ENCODE data around the gene ASMTL.
"Not testable (repeated sequence)": the region's sequence is repeated elsewhere in the genome, so short reads cannot be mapped to it uniquely, and the experiment has no call there.

ASMTL gene

GRCh38 chrX:1486177-1486576, 33.5 kb upstream of the ASMTL start:
- Histone ChIP-seq H3K4me3 (peak overlapping the region in 1 of 10 experiments; percentile 23; a peak in 1 of 20 replicates), H3K9me3 (replicated peaks in 1 of 11) (peaks cover 0 to 27% (median 17%) of the 10 kb centered on the region in 11 experiments; a peak in 18 of 22 replicates), H4K20me1 (peaks cover 0 to 61% (median 38%) of the 10 kb centered on the region in 11 experiments; a peak in 16 of 22 replicates), H3K27me3 (no peaks in the 10 kb centered on the region), H3K36me3 (peaks cover 32 to 78% (median 68%) of the 10 kb centered on the region in 11 experiments), H3K4me1 (peaks cover 33 to 57% (median 51%) of the 10 kb centered on the region in 10 experiments), H3K27ac (no peak overlapping the region), H3K4me2 (no peak overlapping the region), H3K9ac (no peak overlapping the region)
- no peak for TF ChIP-seq Cebpa-rat (IDR thresholded peaks at IDR 0.05)

- no peak for TF ChIP-seq Cebpa-rat (IDR thresholded peaks at IDR 0.05)
- Histone ChIP-seq H3K4me1 (peaks cover 45 to 68% (median 62%) of the 10 kb centered on the region in 10 experiments), H3K36me3 (peaks cover 32 to 80% (median 73%) of the 10 kb centered on the region in 11 experiments), H3K9me3 (replicated peaks in 1 of 11) (peaks cover under 1 to 28% (median 19%) of the 10 kb centered on the region in 11 experiments; a peak in 19 of 22 replicates), H3K4me2 (peak overlapping the region in 9 of 11 experiments; percentile 5 to 74 (median 51); a peak in 9 of 22 replicates), H3K27ac (peak overlapping the region in 3 of 11 experiments; percentile 19 to 64 (median 59); a peak in 3 of 22 replicates), H3K9ac (0 out of 22 replicates have a peak overlapping the region, but pooled peaks of 1 of the 11 experiments have one; percentile 67), H3K27me3 (no peaks in the 10 kb centered on the region), H3K4me3 (no peak overlapping the region), H4K20me1 (peaks cover 0 to 58% (median 36%) of the 10 kb centered on the region in 11 experiments; a peak in 16 of 22 replicates)
Observed at GRCh38 chrX:1485033-1485432, 32.3 kb upstream of the ASMTL start.

GRCh38 chrX:1484638-1485019, 31.9 kb upstream of the ASMTL start:
- Histone ChIP-seq H3K36me3 (peaks cover 32 to 84% (median 77%) of the 10 kb centered on the region in 11 experiments), H3K27me3 (no peaks in the 10 kb centered on the region), H4K20me1 (peaks cover 0 to 58% (median 36%) of the 10 kb centered on the region in 11 experiments; a peak in 16 of 22 replicates), H3K4me2 (peak overlapping the region; percentile 19 to 74 (median 53); a peak in 16 of 22 replicates), H3K4me1 (peaks cover 49 to 72% (median 66%) of the 10 kb centered on the region in 10 experiments), H3K9me3 (replicated peaks in 1 of 11) (peaks cover 4 to 32% (median 22%) of the 10 kb centered on the region in 11 experiments; a peak in 19 of 22 replicates), H3K27ac (peak overlapping the region in 9 of 11 experiments; percentile 59 to 78 (median 68); a peak in 14 of 22 replicates), H3K9ac (peak overlapping the region in 3 of 11 experiments; percentile 20 to 67 (median 60); a peak in 4 of 22 replicates), H3K4me3 (no peak overlapping the region)
- TF ChIP-seq Cebpa-rat (IDR thresholded peaks at IDR 0.05), result no peak

GRCh38 chrX:1483843-1484637, 31.3 kb upstream of the ASMTL start:
- TF ChIP-seq Cebpa-rat (IDR thresholded peaks at IDR 0.05), result no peak
- Histone ChIP-seq H3K4me3 (no peak overlapping the region), H3K4me1 (peaks cover 53 to 77% (median 71%) of the 10 kb centered on the region in 10 experiments), H3K4me2 (peak overlapping the region; percentile 15 to 74 (median 53)), H4K20me1 (peaks cover 0 to 58% (median 33%) of the 10 kb centered on the region in 11 experiments; a peak in 16 of 22 replicates), H3K9ac (peak overlapping the region; percentile 5 to 71 (median 39); a peak in 17 of 22 replicates), H3K9me3 (replicated peaks in 1 of 11) (peaks cover 7 to 31% (median 23%) of the 10 kb centered on the region in 11 experiments; a peak in 19 of 22 replicates), H3K27me3 (no peaks in the 10 kb centered on the region), H3K27ac (peak overlapping the region; percentile 59 to 78 (median 68); a peak in 21 of 22 replicates), H3K36me3 (peaks cover 31 to 84% (median 77%) of the 10 kb centered on the region in 11 experiments)

GRCh38 chrX:1482530-1482928, 29.8 kb upstream of the ASMTL start:
- Histone ChIP-seq H3K9me3 (replicated peaks in 1 of 11) (peaks cover 7 to 30% (median 22%) of the 10 kb centered on the region in 11 experiments; a peak in 19 of 22 replicates), H3K4me3 (peak overlapping the region; percentile 18 to 60 (median 48); a peak in 16 of 20 replicates), H3K9ac (peak overlapping the region; percentile 63 to 84 (median 76)), H4K20me1 (peaks cover 0 to 58% (median 32%) of the 10 kb centered on the region in 11 experiments; a peak in 14 of 22 replicates), H3K27ac (peak overlapping the region; percentile 77 to 95 (median 88)), H3K36me3 (peaks cover 18 to 84% (median 77%) of the 10 kb centered on the region in 11 experiments), H3K4me2 (peak overlapping the region; percentile 76 to 93 (median 86)), H3K4me1 (peaks cover 64 to 79% (median 74%) of the 10 kb centered on the region in 10 experiments)
- H3K27me3 ChIP-seq, result not testable (repeated sequence)

- Histone ChIP-seq H3K9ac (peak overlapping the region; percentile 63 to 84 (median 76)), H3K4me3 (peak overlapping the region; percentile 18 to 60 (median 48); a peak in 18 of 20 replicates), H3K4me1 (peaks cover 64 to 74% (median 69%) of the 10 kb centered on the region in 10 experiments), H3K27me3 (no peaks in the 10 kb centered on the region), H3K9me3 (replicated peaks in 1 of 11) (peaks cover 7 to 25% (median 17%) of the 10 kb centered on the region in 11 experiments; a peak in 19 of 22 replicates), H3K27ac (peak overlapping the region; percentile 77 to 95 (median 88)), H4K20me1 (peaks cover 0 to 58% (median 31%) of the 10 kb centered on the region in 11 experiments; a peak in 14 of 22 replicates), H3K36me3 (peaks cover 11 to 84% (median 75%) of the 10 kb centered on the region in 11 experiments), H3K4me2 (peak overlapping the region; percentile 76 to 93 (median 86))
- TF ChIP-seq Cebpa-rat (IDR thresholded peaks at IDR 0.05), result peak; percentile 81 to 98 (median 91); a peak in 21 of 22 replicates
Observed at GRCh38 chrX:1481636-1482529, 29.2 kb upstream of the ASMTL start.

- Histone ChIP-seq H3K27me3 (no peaks in the 10 kb centered on the region), H4K20me1 (peaks cover 0 to 61% (median 34%) of the 10 kb centered on the region in 11 experiments; a peak in 15 of 22 replicates), H3K9ac (peak overlapping the region in 1 of 11 experiments; percentile 15; a peak in 1 of 22 replicates), H3K4me3 (no peak overlapping the region), H3K4me2 (peak overlapping the region in 10 of 11 experiments; percentile 17 to 93 (median 87); a peak in 18 of 22 replicates), H3K27ac (peak overlapping the region in 7 of 11 experiments; percentile 13 to 88 (median 25); a peak in 9 of 22 replicates), H3K9me3 (replicated peaks in 1 of 11) (peaks cover 0 to 25% (median 12%) of the 10 kb centered on the region in 11 experiments; a peak in 14 of 22 replicates), H3K4me1 (peaks cover 62 to 73% (median 69%) of the 10 kb centered on the region in 10 experiments), H3K36me3 (peaks cover 0 to 86% (median 77%) of the 10 kb centered on the region in 11 experiments; a peak in 19 of 22 replicates)
- TF ChIP-seq Cebpa-rat (IDR thresholded peaks at IDR 0.05), result no peak
Observed at GRCh38 chrX:1480082-1480785, 27.5 kb upstream of the ASMTL start.
